Stimulated activated CD8-positive, alpha-beta memory T cell treated with anti-CD3 and anti-CD28 coated beads, Interleukin-4, amount 100 ng/mL, for 1 hour (primary cell): Measurements from ENCODE around the gene MYMX.

Source experiments
- DNase-seq, 2 donors: peaks; one replicate each; pipeline ENCODE4 v3.0.0-alpha.2; 2020; ENCODE audit warnings: low read depth in 2 of 2, low spot score in 1 of 2

The MYMX gene

GRCh38 chr6:44262467-44263353 lies 46.0 kb downstream of the MYMX start:
- no peak for DNase-seq

GRCh38 chr6:44263354-44264100 lies 46.8 kb downstream of the MYMX start:
- DNase-seq: no peak

GRCh38 chr6:44264154-44265006 lies 47.7 kb downstream of the MYMX start:
- DNase-seq: no peak

- DNase-seq: peak; percentile 91 to 93
Measured at GRCh38 chr6:44265007-44265721, 48.4 kb downstream of the MYMX start, which contains the start of gene NFKBIE. Gene NFKBIE, minus strand, starts transcription at chr6:44265551. Its CDS starts 205 bp downstream, at chr6:44265346.

- no peak for DNase-seq
Measured at GRCh38 chr6:44265722-44266233, 49.1 kb downstream of the MYMX start.

- DNase-seq: no peak
Measured at GRCh38 chr6:44266347-44266746, 49.6 kb downstream of the MYMX start.

- DNase-seq: no peak
Measured at GRCh38 chr6:44267252-44267651, 50.5 kb downstream of the MYMX start.
